HG03558 (cell line): Measurements from ENCODE around the gene EEF1AKMT3.

ENCODE experiments used
- ATAC-seq: cut with Tn5 transposase; IDR thresholded peaks from one replicate; pipeline ENCODE4 v1.9.1; 2021; ENCODE audit warnings: moderate number of reproducible peaks; ENCODE audit not compliant: unreplicated experiment; ENCODE audit errors: extremely low read depth

EEF1AKMT3 gene

DNA sequence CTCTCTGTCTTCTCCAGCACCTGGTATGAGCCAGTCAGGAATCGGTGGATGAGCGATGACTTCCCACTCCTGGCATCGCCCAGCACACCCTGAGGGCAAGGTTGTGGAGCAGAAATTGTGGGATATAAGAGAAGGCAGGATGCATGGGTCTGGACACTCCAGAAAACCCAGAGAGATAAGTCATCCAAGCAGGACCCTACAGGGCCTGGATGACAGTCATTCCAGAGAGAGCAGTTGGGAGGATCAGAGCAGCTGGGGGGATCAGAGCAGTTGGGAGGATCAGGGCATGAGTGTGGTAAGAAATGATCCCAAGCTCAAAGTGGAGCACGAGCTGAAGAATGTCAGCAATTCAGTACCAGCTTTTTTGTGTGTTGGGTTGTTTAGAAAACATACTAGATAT, 37.8 kb upstream of the EEF1AKMT3 start:
- no peak for ATAC-seq

- no peak for ATAC-seq
Measured at GRCh38 chr12:57735198-57735855, 37.1 kb upstream of the EEF1AKMT3 start.

- ATAC-seq, result no peak
Measured at GRCh38 chr12:57735952-57736740, 36.3 kb upstream of the EEF1AKMT3 start.

DNA sequence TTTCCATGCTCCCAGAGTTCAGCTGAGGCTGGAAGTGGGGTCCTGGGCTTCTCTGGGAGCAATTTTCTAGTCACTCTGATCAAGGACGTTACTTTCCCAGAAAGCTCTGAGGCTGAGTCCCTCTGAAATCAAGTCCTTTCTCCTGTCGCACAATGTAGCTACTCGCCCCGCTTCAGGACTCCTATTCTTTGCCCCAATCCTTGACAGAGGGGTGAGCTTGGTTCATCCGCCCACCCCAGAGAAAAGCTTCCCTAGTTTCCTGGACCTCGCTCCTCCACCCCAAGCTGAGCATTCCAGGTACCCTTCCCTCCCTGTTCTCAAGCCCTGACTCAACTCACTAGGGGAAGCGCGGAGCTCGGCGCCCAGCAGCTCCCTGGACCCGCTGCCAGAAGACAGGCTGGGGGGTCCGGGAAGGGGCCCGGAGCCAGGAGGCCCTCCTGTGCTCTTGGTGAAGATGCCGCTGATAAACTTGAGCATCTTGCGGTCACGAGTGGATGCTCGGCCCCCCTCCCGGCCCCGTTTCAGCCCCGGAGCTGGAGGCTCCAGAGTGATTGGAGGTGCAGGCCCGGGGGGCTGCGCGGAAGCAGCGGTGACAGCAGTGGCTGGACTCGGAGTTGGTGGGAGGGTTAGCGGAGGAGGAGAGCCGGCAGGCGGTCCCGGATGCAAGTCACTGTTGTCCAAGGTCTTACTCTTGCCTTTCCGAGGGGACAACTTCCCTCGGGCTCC, 35.5 kb upstream of the EEF1AKMT3 start:
- ATAC-seq, result no peak

DNA sequence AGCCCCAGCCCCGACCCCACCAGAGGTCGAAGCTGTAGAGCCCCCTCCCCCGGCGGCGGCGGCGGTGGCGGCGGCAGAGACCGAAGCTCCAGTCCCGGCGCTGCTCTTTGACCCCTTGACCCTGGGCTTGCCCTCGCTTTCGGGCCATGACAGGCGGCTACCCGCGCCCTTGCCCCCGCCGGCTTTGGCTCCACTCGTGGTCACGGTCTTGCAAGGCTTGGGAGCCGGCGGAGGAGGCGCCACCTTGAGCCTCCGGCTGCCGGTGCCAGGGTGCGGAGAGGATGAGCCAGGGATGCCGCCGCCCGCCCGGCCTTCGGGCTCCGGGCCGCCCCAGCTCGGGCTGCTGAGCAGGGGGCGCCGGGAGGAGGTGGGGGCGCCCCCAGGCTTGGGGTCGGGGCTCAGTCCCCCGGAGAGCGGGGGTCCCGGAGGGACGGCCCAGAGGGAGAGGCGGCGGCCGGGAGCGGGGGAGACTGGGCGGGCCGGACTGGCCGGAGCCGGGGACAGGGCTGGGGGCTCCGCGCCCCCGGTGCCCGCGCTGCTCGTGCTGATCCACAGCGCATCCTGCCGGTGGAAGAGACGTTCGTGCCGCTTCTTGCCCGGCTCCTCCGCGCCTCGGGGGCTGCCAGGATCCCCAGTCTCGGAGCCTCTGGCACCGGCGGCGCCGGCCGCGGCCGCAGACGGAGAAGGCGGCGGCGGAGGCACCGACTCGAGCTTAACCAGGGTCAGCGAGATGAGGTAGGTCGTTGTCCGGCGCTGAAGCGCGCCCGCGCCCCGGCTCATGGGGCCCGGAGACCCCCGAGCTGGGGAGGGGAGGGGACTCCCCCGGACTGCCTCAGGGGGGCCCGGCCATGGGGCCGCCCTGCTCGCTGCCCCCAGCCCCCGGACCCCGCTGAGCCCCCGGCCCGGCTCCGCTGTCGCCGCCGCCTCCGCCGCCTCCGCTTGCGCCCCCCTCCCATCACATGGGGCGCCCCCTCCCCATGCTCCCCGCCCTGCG, 34.6 kb upstream of the EEF1AKMT3 start:
- no peak for ATAC-seq

DNA sequence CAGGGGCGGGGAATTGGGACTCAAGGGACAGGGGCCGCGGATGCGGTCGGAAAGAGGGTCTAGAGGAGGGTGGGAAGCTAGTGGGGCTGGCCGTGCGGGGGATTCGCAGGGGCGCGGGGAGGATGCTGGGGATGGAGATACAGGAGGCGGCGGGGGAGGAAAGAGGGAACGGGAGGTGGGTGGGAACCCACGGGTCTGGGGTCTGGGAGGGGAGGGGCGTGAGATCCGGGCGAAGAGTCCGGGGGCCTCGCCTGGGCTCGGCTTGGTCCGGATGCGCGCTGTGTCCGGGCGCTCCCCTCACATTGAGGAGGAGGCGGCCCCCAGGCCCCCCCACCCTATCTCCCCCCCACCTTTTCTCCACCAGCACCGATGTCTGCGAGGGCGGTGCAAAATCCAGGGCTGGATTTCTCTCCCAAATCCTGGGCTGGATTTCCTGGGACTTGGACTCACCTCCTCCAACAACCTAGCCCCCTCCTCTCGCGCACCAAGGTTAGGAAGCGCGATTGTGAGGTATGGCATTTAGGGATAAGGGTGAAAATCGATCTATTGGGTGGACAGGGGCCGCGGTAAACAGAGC, 33.7 kb upstream of the EEF1AKMT3 start, which contains the start of gene AGAP2:
Gene AGAP2 (minus strand): TSS at position 82 of the 577 bp plus-strand sequence. CDS start 496 bp downstream, outside the sequence.
- no peak for ATAC-seq

- no peak for ATAC-seq
Measured at GRCh38 chr12:57739387-57739786, 33.0 kb upstream of the EEF1AKMT3 start.

DNA sequence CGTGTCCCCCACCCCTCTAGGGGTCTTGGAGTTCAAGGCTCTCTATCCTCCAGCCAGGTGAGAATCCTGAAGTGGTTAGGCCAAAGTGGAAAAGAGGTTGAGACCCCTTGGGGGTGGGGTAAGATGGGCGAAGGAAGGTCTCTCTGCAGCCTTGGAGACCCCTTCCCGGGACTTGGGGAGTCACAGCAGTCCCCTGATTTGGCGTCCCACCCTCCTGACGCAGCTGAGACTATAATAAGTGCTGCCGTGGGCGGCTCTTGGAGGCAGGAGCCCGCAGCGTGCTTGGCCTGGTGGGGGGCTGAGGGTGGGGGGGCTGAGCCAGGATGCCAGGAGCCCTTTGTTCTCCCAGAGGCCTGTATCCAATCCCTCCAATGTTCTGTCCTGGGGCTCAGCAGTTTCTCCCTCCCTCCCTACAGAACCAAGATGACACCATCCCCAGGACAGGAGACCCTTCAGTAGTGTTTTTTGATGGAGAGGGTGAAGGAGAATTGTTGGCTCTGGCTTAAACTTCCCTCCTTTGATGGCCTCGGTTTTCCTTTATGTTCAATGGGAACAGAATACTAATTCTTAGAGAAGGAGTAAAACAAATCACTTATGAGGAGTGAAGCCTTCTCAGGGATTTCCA, 32.4 kb upstream of the EEF1AKMT3 start:
- no peak for ATAC-seq

GRCh38 chr12:57740656-57741412, 31.6 kb upstream of the EEF1AKMT3 start:
- peak; percentile 30 for ATAC-seq

- ATAC-seq, result no peak
Measured at GRCh38 chr12:57741413-57741789, 31.0 kb upstream of the EEF1AKMT3 start.

- peak; percentile 32 for ATAC-seq
Measured at GRCh38 chr12:57741844-57742738, 30.3 kb upstream of the EEF1AKMT3 start.

GRCh38 chr12:57743769-57744168, 28.6 kb upstream of the EEF1AKMT3 start:
- ATAC-seq, result no peak

DNA sequence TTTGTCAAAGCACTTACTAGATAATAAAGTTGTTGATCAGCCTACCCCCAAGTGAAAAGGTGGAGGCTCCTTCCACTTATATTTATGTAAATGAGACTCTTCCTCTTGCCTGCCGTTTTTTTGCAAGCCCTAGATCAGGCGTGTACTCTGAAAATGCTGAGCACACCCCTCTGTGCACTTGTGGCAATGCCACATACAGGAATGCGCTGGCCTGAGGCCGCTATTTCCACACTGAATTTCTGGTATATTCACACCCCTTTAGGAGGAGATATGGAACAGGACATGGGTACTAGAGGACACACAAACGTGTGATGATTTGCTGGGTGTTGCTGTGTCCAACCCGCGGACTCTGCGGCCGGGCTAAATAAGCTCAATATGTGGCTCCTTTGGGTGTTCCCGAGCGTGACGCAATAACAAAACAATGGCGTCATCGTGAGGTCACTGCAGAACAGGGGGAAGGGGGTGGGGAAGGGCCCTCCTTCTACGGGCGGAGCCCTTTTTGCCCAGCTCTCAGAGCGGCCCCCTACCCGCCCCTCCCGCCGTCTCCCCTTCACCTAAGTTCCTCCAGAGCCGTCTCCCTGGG, 28.1 kb upstream of the EEF1AKMT3 start:
- peak; percentile 6 for ATAC-seq

GRCh38 chr12:57744777-57745484, 27.5 kb upstream of the EEF1AKMT3 start, which contains the start of gene TSPAN31:
TSPAN31 (plus strand) TSS chr12:57745039; CDS start chr12:57745155, 116 bp downstream.
- peak; percentile 83 for ATAC-seq

GRCh38 chr12:57745485-57745881, 26.9 kb upstream of the EEF1AKMT3 start:
- ATAC-seq, result no peak

GRCh38 chr12:57746025-57746424, 26.4 kb upstream of the EEF1AKMT3 start:
- no peak for ATAC-seq
